MM.1S (cell line): Measurements from ENCODE around the gene AGK.
"Not testable (repeated sequence)": the region's sequence is repeated elsewhere in the genome, so short reads cannot be mapped to it uniquely, and the experiment has no call there.

Experiments
- DNase-seq: peaks from one replicate; pipeline ENCODE4 v3.0.0-alpha.2; 2015
- H2AFZ ChIP-seq: fragments of 300-600 bp; sonication (generic); 2 replicates; pipeline ENCODE4 v1.6.0; 2016; ENCODE audit warnings: antibody characterized with exemption, low read length
- H3F3A ChIP-seq: fragments of 300-600 bp; sonication (generic); 2 replicates; pipeline ENCODE4 v1.6.1; 2016; ENCODE audit warnings: mild to moderate bottlenecking, antibody characterized with exemption, low read length, moderate library complexity, mixed read lengths; ENCODE audit not compliant: insufficient read depth
- H3K27ac ChIP-seq: fragments of 300-600 bp; sonication (generic); 2 replicates; pipeline ENCODE4 v1.5.1; 2016; ENCODE audit warnings: mild to moderate bottlenecking, low read length
- H3K27me3 ChIP-seq: fragments of 300-600 bp; sonication (generic); replicated peaks from 2 replicates; pipeline ENCODE4 v1.6.0; 2016; ENCODE audit warnings: low read length; ENCODE audit not compliant: insufficient read depth
- H3K36me3 ChIP-seq: fragments of 300-600 bp; sonication (generic); replicated peaks from 2 replicates; pipeline ENCODE4 v1.6.1; 2016; ENCODE audit warnings: mild to moderate bottlenecking, low read length, mixed read lengths; ENCODE audit not compliant: insufficient read depth
- H3K4me1 ChIP-seq: fragments of 300-600 bp; sonication (generic); 2 replicates; pipeline ENCODE4 v1.6.1; 2016; ENCODE audit warnings: low read length, mixed read lengths
- H3K4me2 ChIP-seq: fragments of 300-600 bp; sonication (generic); 2 replicates; pipeline ENCODE4 v1.6.0; 2016; ENCODE audit warnings: low read depth, low read length
- H3K4me3 ChIP-seq: fragments of 300-600 bp; sonication (generic); 2 replicates; pipeline ENCODE4 v1.5.1; 2016; ENCODE audit warnings: low read length, mixed read lengths
- H3K79me2 ChIP-seq: fragments of 300-600 bp; sonication (generic); 2 replicates; pipeline ENCODE4 v1.6.1; 2016; ENCODE audit warnings: mixed run types, low read length, mixed read lengths
- H3K9ac ChIP-seq: fragments of 300-600 bp; sonication (generic); 2 replicates; pipeline ENCODE4 v1.6.1; 2016; ENCODE audit warnings: low read length, mixed read lengths
- H3K9me2 ChIP-seq: fragments of 300-600 bp; sonication (generic); replicated peaks from 2 replicates; pipeline ENCODE4 v1.6.1; 2016; ENCODE audit warnings: mild to moderate bottlenecking, low read length, mixed read lengths; ENCODE audit not compliant: insufficient read depth
- H3K9me3 ChIP-seq: fragments of 300-600 bp; sonication (generic); replicated peaks from 2 replicates; pipeline ENCODE4 v1.6.1; 2016; ENCODE audit warnings: mild to moderate bottlenecking, low read length, mixed read lengths; ENCODE audit not compliant: insufficient read depth
- H4K20me1 ChIP-seq: fragments of 300-600 bp; sonication (generic); 2 replicates; pipeline ENCODE4 v1.6.1; 2016; ENCODE audit warnings: mild to moderate bottlenecking, low read length, moderate library complexity, mixed read lengths; ENCODE audit not compliant: insufficient read depth
- EZH2 ChIP-seq: fragments of 300-600 bp; sonication (generic); optimal IDR thresholded peaks from 2 replicates; pipeline ENCODE3; 2017; ENCODE audit warnings: low read depth, mild to moderate bottlenecking, antibody characterized with exemption, low read length, mixed read lengths
- EZH2phosphoT487 ChIP-seq: fragments of 300-600 bp; sonication (generic); IDR thresholded peaks from 2 replicates; pipeline ENCODE4 v1.6.1; 2018; ENCODE audit warnings: antibody characterized with exemption, low read length
- TF ChIP-seq, protein P1 (sequence below): fragments of 300-600 bp; sonication (generic); IDR thresholded peaks from 2 replicates; pipeline ENCODE4 v1.5.1; 2016; ENCODE audit warnings: antibody characterized with exemption, low read length, mixed read lengths

The AGK gene

DNA sequence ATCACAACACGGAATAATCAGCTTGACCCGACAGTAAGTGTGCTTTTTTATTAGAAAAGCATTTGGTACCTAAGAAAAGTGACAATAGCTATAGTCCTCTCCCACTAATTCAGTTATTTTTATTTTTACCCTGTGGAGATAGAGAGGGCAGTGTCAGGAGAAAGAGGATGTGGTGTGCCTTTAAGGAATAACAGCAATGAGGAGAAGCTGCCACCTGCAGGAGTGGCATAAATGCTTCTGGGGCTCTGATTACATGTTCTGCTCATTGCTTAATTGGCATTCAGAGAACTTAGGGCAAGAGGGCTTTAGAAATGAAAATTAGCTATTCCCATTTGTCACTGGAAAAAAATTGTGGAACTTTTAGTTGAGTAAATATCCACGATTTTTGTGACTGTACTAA lies 90.7 kb downstream of the AGK start:
- no peak overlapping the region for H3K4me2 ChIP-seq
- no peak overlapping the region for H3K9ac ChIP-seq
- H3K4me1 ChIP-seq = no peaks in the 10 kb centered on the region
- H3K9me3 ChIP-seq = no peaks in the 10 kb centered on the region
- no peaks in the 10 kb centered on the region for H3K9me2 ChIP-seq
- no peak overlapping the region for H3K27ac ChIP-seq
- H3K4me3 ChIP-seq = no peak overlapping the region
- TF ChIP-seq EZH2phosphoT487 (no peak), EZH2 (no peak)
- TF ChIP-seq, protein P1, sequence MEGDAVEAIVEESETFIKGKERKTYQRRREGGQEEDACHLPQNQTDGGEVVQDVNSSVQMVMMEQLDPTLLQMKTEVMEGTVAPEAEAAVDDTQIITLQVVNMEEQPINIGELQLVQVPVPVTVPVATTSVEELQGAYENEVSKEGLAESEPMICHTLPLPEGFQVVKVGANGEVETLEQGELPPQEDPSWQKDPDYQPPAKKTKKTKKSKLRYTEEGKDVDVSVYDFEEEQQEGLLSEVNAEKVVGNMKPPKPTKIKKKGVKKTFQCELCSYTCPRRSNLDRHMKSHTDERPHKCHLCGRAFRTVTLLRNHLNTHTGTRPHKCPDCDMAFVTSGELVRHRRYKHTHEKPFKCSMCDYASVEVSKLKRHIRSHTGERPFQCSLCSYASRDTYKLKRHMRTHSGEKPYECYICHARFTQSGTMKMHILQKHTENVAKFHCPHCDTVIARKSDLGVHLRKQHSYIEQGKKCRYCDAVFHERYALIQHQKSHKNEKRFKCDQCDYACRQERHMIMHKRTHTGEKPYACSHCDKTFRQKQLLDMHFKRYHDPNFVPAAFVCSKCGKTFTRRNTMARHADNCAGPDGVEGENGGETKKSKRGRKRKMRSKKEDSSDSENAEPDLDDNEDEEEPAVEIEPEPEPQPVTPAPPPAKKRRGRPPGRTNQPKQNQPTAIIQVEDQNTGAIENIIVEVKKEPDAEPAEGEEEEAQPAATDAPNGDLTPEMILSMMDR = no peak
- no peak overlapping the region for H2AFZ ChIP-seq
- no peaks in the 10 kb centered on the region for H3K27me3 ChIP-seq
- H3F3A ChIP-seq = no peaks in the 10 kb centered on the region
- no peaks in the 10 kb centered on the region for H4K20me1 ChIP-seq
- peaks cover 3% of the 10 kb centered on the region; the same call in 1 of the 2 replicates for H3K36me3 ChIP-seq
- no peaks in the 10 kb centered on the region for H3K79me2 ChIP-seq
- no peak for DNase-seq

DNA sequence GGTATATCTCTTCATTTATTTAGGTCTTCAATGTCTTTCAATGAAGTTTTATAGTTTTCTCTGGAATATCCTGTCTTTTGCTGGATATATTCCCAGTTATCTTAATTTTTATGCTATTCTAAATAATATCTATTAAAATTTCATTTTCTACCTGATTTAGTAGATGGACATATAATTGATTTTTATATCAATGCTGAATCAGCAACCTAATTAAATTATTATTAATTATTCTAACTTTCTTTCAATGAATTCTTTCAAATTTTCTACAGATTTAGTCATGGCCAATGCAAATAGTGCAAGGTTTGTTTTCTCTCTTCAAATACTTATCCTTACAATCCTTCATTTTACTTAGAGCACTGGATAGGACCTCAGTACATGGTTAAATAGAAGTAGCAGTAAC lies 94.0 kb downstream of the AGK start:
- Histone ChIP-seq H3K36me3 (peaks cover 3% of the 10 kb centered on the region; the same call in 1 of the 2 replicates), H3K9ac (no peak overlapping the region)
- no peak for TF ChIP-seq EZH2
- no peak for TF ChIP-seq EZH2phosphoT487
- TF ChIP-seq, protein P1 = no peak

GRCh38 chr7:141646826-141647480 lies 95.7 kb downstream of the AGK start:
- Histone ChIP-seq H3K4me2 (no peak overlapping the region), H3K9me3 (no peaks in the 10 kb centered on the region), H4K20me1 (no peaks in the 10 kb centered on the region), H3K27me3 (no peaks in the 10 kb centered on the region), H3K9ac (no peak overlapping the region), H3F3A (no peaks in the 10 kb centered on the region; the same call in 1 of the 2 replicates), H3K36me3 (peaks cover 3% of the 10 kb centered on the region; the same call in 1 of the 2 replicates), H3K4me3 (no peak overlapping the region), H3K27ac (no peak overlapping the region), H3K79me2 (no peaks in the 10 kb centered on the region), H2AFZ (no peak overlapping the region), H3K4me1 (no peaks in the 10 kb centered on the region), H3K9me2 (no peaks in the 10 kb centered on the region)
- DNase-seq = no peak
- TF ChIP-seq EZH2 (no peak), EZH2phosphoT487 (no peak)
- TF ChIP-seq, protein P1 = no peak

More for the DNA sequence above, 94.0 kb downstream of the AGK start:
- Histone ChIP-seq H3K79me2 (no peaks in the 10 kb centered on the region), H2AFZ (no peak overlapping the region), H3F3A (no peaks in the 10 kb centered on the region; the same call in 1 of the 2 replicates), H3K4me2 (no peak overlapping the region), H3K9me2 (no peaks in the 10 kb centered on the region), H3K4me1 (no peaks in the 10 kb centered on the region), H4K20me1 (no peaks in the 10 kb centered on the region), H3K27me3 (no peaks in the 10 kb centered on the region), H3K4me3 (no peak overlapping the region), H3K27ac (no peak overlapping the region), H3K9me3 (no peaks in the 10 kb centered on the region)
- DNase-seq = no peak

DNA sequence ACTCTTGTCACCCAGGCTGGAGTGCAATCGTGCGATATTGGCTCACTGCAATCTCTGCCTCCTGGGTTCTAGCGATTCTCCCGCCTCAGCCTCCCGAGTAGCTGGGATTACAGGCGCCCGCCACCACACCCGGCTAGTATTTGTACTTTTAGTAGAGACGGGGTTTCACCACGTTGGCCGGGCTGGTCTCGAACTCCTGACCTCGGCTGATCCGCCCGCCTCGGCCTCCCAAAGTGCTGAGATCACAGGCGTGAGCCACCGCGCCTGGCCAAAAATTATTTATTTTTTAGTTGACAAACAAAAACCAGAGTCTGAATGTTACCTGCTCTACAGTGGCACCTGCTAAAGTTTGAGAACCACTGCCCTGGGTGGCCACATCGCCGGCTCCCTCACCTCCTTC lies 96.5 kb downstream of the AGK start:
- H3K9me2 ChIP-seq, DNase-seq, H3K27ac ChIP-seq, H2AFZ ChIP-seq, H3K4me2 ChIP-seq, H3K4me1 ChIP-seq, H3K27me3 ChIP-seq, H3K79me2 ChIP-seq, H4K20me1 ChIP-seq, H3K4me3 ChIP-seq, H3F3A ChIP-seq, H3K9me3 ChIP-seq, H3K36me3 ChIP-seq, H3K9ac ChIP-seq: not testable (repeated sequence)
